GM23338 (cell line): ENCODE measurements around the gene ASIC3. TPM values are rescaled to one million over a fixed set of nuclear protein-coding genes. Genes with fewer than 3 reads are reported as not detected.

Experiments
- ATAC-seq: fragments of 200-7000 bp; cut with Tn5 transposase; 3 replicates; pipeline ENCODE4 v1.9.1; 2020
- DNase-seq: peaks from one replicate; pipeline ENCODE4 v3.0.0-alpha.2; 2015; ENCODE audit warnings: low spot score
- H2AFZ ChIP-seq: fragments of 200-600 bp; sonication (generic); 2 replicates; pipeline ENCODE4 v1.8.0; 2016; ENCODE audit warnings: antibody characterized with exemption, mild to moderate bottlenecking, moderate library complexity
- H3F3A ChIP-seq: fragments of 200-600 bp; sonication (generic); replicated peaks from 2 replicates; pipeline ENCODE4 v1.8.0; 2017; ENCODE audit warnings: antibody characterized with exemption, mixed run types, low read depth
- H3K27ac ChIP-seq: fragments of 200-600 bp; sonication (generic); 2 replicates; pipeline ENCODE4 v1.6.1; 2016; ENCODE audit warnings: low read depth
- H3K27me3 ChIP-seq: fragments of 200-600 bp; sonication (generic); 2 replicates; pipeline ENCODE4 v1.8.0; 2016; ENCODE audit warnings: mild to moderate bottlenecking, mixed run types, moderate library complexity; ENCODE audit not compliant: insufficient read depth
- H3K36me3 ChIP-seq: fragments of 200-600 bp; sonication (generic); 2 replicates; pipeline ENCODE4 v1.8.0; 2016; ENCODE audit warnings: mild to moderate bottlenecking; ENCODE audit not compliant: insufficient read depth
- H3K4me1 ChIP-seq: fragments of 200-600 bp; sonication (generic); 2 replicates; pipeline ENCODE4 v1.8.0; 2016; ENCODE audit warnings: mild to moderate bottlenecking, moderate library complexity; ENCODE audit not compliant: insufficient read depth
- H3K4me2 ChIP-seq: fragments of 200-600 bp; sonication (generic); 2 replicates; pipeline ENCODE4 v1.7.1; 2017; ENCODE audit warnings: mixed run types
- H3K4me3 ChIP-seq: fragments of 200-600 bp; sonication (generic); 2 replicates; pipeline ENCODE4 v1.6.1; 2016; ENCODE audit warnings: mixed run types
- H3K79me2 ChIP-seq: fragments of 200-600 bp; sonication (generic); replicated peaks from 2 replicates; pipeline ENCODE4 v1.8.0; 2017; ENCODE audit warnings: mild to moderate bottlenecking; ENCODE audit not compliant: insufficient read depth
- H3K9me2 ChIP-seq: fragments of 200-600 bp; sonication (generic); 2 replicates; pipeline ENCODE4 v1.8.0; 2017; ENCODE audit not compliant: insufficient read depth
- H4K20me1 ChIP-seq: fragments of 200-600 bp; sonication (generic); replicated peaks from 2 replicates; pipeline ENCODE4 v1.8.0; 2017; ENCODE audit warnings: mild to moderate bottlenecking; ENCODE audit not compliant: insufficient read depth
- H3K27ac Mint-ChIP-seq: 2 replicates; pipeline ENCODE4 v1.8.0; 2020; ENCODE audit warnings: inconsistent platforms, mild to moderate bottlenecking, moderate library complexity, mixed read lengths
- H3K27me3 Mint-ChIP-seq: 3 replicates; pipeline ENCODE4 v1.8.0; 2022; ENCODE audit warnings: low read depth, mild to moderate bottlenecking, moderate library complexity, mixed read lengths, inconsistent platforms; ENCODE audit not compliant: insufficient read depth, poor library complexity
- H3K36me3 Mint-ChIP-seq: 3 replicates; pipeline ENCODE4 v1.8.0; 2021; ENCODE audit warnings: low read depth, mild to moderate bottlenecking, inconsistent platforms, moderate library complexity, mixed read lengths
- H3K4me1 Mint-ChIP-seq: 3 replicates; pipeline ENCODE4 v1.8.0; 2020; ENCODE audit warnings: mild to moderate bottlenecking, inconsistent platforms, mixed read lengths
- H3K4me3 Mint-ChIP-seq: 3 replicates; pipeline ENCODE4 v1.8.0; 2021; ENCODE audit warnings: moderate library complexity, mild to moderate bottlenecking, inconsistent platforms, mixed read lengths
- H3K9me3 Mint-ChIP-seq: 3 replicates; pipeline ENCODE4 v1.8.0; 2020; ENCODE audit warnings: moderate library complexity, mild to moderate bottlenecking, inconsistent platforms, mixed read lengths
- CREB1 ChIP-seq: fragments of 250-450 bp; sonication (Bioruptor Pico); IDR thresholded peaks from 2 replicates; pipeline ENCODE4 v1.5.0; 2020; ENCODE audit warnings: low read depth, mild to moderate bottlenecking, moderate library complexity
- EZH2 ChIP-seq: fragments of 200-600 bp; sonication (generic); IDR thresholded peaks from one replicate; pipeline ENCODE4 v1.8.0; 2017; ENCODE audit warnings: antibody characterized with exemption, mild to moderate bottlenecking, low read depth; ENCODE audit not compliant: unreplicated experiment
- EZH2phosphoT487 ChIP-seq: fragments of 200-600 bp; sonication (generic); IDR thresholded peaks from one replicate; pipeline ENCODE4 v1.8.1; 2018; ENCODE audit warnings: antibody characterized with exemption; ENCODE audit not compliant: unreplicated experiment
- JUNB ChIP-seq: IDR thresholded peaks from one replicate; pipeline ENCODE4 v1.6.1; 2016; ENCODE audit warnings: antibody characterized with exemption; ENCODE audit not compliant: unreplicated experiment
- NANOG ChIP-seq: IDR thresholded peaks from 2 replicates; pipeline ENCODE4 v1.6.1; 2016; ENCODE audit warnings: antibody characterized with exemption, borderline replicate concordance
- POLR2AphosphoS5 ChIP-seq: IDR thresholded peaks from 2 replicates; pipeline ENCODE4 v1.6.1; 2016; ENCODE audit warnings: antibody characterized with exemption, low read depth
- STAT1 ChIP-seq: IDR thresholded peaks from one replicate; pipeline ENCODE4 v1.6.1; 2016; ENCODE audit warnings: antibody characterized with exemption; ENCODE audit not compliant: unreplicated experiment
- ZNF114 ChIP-seq: fragments of 250-450 bp; sonication (Bioruptor Pico); IDR thresholded peaks from 2 replicates; pipeline ENCODE4 v1.5.0; 2020; ENCODE audit warnings: mild to moderate bottlenecking, moderate library complexity
- ZNF331 ChIP-seq: fragments of 250-450 bp; sonication (Bioruptor Pico); IDR thresholded peaks from 2 replicates; pipeline ENCODE4 v1.5.0; 2020; ENCODE audit warnings: low read depth, mild to moderate bottlenecking, moderate library complexity
- polyA plus RNA-seq: library from polyadenylated mRNA; unstranded; fragments of >200 nt; fragmentation: Nextera tagmentation; extraction: Ambion mirVana; gene quantifications from 2 replicates; pipeline ENCODE4 v1.2.1, GENCODE V29; 2016
- total RNA-seq: library from RNA; depleted of rRNA; stranded (reverse); fragments of >200 nt; shearing (Covaris generic); gene quantifications from 2 replicates; pipeline ENCODE4 v1.2.3, GENCODE V29; 2014
- TF ChIP-seq, protein P1 (sequence below), 2 experiments: fragments of 200-600 bp in 1 of 2; sonication (generic) in 1 of 2; conservative IDR thresholded peaks; 2 replicates each; pipeline versions ENCODE4 v1.5.1 to v1.6.1; 2016 to 2017; ENCODE audit warnings: antibody characterized with exemption in 2 of 2, low read depth in 2 of 2, mild to moderate bottlenecking in 2 of 2, moderate library complexity in 1 of 2
- TF ChIP-seq, protein P2 (sequence below): fragments of 250-450 bp; sonication (Bioruptor Pico); IDR thresholded peaks from 2 replicates; pipeline ENCODE4 v1.5.0; 2020; ENCODE audit warnings: mild to moderate bottlenecking, moderate library complexity
- TF ChIP-seq, protein P3 (sequence below): IDR thresholded peaks from 2 replicates; pipeline ENCODE4 v1.6.1; 2016; ENCODE audit warnings: antibody characterized with exemption
- TF ChIP-seq, protein P4 (sequence below): IDR thresholded peaks from one replicate; pipeline ENCODE4 v1.6.1; 2018; ENCODE audit warnings: antibody characterized with exemption; ENCODE audit not compliant: unreplicated experiment

Gene ASIC3
- total and polyA plus RNA-seq, 2 experiments from 2014 or later: 0.87 to 0.90 TPM

DNA sequence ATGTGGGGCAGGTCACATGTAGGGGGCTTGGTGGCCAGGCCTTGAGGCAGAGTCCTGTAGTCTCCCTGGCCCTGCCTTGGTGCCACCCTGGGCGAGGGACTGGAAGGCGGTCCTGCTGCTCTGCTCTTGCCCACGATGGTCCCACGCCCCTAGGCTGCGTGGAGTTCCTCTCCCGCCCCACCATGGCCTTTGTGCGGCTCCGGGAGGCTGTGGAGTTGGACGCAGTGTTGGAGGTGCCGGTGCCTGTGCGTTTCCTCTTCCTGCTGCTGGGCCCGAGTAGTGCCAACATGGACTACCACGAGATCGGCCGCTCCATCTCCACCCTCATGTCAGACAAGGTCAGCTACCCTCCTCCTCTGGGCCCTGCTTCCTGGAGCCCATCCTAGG is 22.2 kb downstream of the ASIC3 start:
- Histone ChIP-seq H3K9me2 (no peaks in the 10 kb centered on the region), H3K4me2 (no peak overlapping the region), H3K4me1 (peaks cover 9% of the 10 kb centered on the region), H3K27ac (no peak overlapping the region), H3K27me3 (no peaks in the 10 kb centered on the region), H3F3A (0 out of 2 replicates have a peak, but pooled peaks cover 5% of the 10 kb centered on the region), H2AFZ (no peak overlapping the region), H4K20me1 (no peaks in the 10 kb centered on the region; the same call in 1 of the 2 replicates), H3K79me2 (no peaks in the 10 kb centered on the region), H3K4me3 (no peak overlapping the region), H3K36me3 (peaks cover 12% of the 10 kb centered on the region)
- H3K4me3 Mint-ChIP-seq: no peak overlapping the region
- ATAC-seq (no peak), DNase-seq (no peak)
- peaks cover 64% of the 10 kb centered on the region for H3K36me3 Mint-ChIP-seq
- H3K27me3 Mint-ChIP-seq: peaks cover 27% of the 10 kb centered on the region
- H3K4me1 Mint-ChIP-seq: peaks cover 14% of the 10 kb centered on the region
- H3K27ac Mint-ChIP-seq: no peak overlapping the region
- TF ChIP-seq ZNF331 (no peak), ZNF114 (no peak), POLR2AphosphoS5 (no peak), NANOG (no peak), CREB1 (CRISPR knock-in tag) (no peak), EZH2phosphoT487 (no peak), JUNB (no peak), STAT1 (no peak), EZH2 (no peak)
- TF ChIP-seq, protein P1, sequence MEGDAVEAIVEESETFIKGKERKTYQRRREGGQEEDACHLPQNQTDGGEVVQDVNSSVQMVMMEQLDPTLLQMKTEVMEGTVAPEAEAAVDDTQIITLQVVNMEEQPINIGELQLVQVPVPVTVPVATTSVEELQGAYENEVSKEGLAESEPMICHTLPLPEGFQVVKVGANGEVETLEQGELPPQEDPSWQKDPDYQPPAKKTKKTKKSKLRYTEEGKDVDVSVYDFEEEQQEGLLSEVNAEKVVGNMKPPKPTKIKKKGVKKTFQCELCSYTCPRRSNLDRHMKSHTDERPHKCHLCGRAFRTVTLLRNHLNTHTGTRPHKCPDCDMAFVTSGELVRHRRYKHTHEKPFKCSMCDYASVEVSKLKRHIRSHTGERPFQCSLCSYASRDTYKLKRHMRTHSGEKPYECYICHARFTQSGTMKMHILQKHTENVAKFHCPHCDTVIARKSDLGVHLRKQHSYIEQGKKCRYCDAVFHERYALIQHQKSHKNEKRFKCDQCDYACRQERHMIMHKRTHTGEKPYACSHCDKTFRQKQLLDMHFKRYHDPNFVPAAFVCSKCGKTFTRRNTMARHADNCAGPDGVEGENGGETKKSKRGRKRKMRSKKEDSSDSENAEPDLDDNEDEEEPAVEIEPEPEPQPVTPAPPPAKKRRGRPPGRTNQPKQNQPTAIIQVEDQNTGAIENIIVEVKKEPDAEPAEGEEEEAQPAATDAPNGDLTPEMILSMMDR (conservative IDR thresholded peaks at IDR 0.05; ENCODE audit: low read depth in 2 of 2): no peak
- TF ChIP-seq, protein P2, sequence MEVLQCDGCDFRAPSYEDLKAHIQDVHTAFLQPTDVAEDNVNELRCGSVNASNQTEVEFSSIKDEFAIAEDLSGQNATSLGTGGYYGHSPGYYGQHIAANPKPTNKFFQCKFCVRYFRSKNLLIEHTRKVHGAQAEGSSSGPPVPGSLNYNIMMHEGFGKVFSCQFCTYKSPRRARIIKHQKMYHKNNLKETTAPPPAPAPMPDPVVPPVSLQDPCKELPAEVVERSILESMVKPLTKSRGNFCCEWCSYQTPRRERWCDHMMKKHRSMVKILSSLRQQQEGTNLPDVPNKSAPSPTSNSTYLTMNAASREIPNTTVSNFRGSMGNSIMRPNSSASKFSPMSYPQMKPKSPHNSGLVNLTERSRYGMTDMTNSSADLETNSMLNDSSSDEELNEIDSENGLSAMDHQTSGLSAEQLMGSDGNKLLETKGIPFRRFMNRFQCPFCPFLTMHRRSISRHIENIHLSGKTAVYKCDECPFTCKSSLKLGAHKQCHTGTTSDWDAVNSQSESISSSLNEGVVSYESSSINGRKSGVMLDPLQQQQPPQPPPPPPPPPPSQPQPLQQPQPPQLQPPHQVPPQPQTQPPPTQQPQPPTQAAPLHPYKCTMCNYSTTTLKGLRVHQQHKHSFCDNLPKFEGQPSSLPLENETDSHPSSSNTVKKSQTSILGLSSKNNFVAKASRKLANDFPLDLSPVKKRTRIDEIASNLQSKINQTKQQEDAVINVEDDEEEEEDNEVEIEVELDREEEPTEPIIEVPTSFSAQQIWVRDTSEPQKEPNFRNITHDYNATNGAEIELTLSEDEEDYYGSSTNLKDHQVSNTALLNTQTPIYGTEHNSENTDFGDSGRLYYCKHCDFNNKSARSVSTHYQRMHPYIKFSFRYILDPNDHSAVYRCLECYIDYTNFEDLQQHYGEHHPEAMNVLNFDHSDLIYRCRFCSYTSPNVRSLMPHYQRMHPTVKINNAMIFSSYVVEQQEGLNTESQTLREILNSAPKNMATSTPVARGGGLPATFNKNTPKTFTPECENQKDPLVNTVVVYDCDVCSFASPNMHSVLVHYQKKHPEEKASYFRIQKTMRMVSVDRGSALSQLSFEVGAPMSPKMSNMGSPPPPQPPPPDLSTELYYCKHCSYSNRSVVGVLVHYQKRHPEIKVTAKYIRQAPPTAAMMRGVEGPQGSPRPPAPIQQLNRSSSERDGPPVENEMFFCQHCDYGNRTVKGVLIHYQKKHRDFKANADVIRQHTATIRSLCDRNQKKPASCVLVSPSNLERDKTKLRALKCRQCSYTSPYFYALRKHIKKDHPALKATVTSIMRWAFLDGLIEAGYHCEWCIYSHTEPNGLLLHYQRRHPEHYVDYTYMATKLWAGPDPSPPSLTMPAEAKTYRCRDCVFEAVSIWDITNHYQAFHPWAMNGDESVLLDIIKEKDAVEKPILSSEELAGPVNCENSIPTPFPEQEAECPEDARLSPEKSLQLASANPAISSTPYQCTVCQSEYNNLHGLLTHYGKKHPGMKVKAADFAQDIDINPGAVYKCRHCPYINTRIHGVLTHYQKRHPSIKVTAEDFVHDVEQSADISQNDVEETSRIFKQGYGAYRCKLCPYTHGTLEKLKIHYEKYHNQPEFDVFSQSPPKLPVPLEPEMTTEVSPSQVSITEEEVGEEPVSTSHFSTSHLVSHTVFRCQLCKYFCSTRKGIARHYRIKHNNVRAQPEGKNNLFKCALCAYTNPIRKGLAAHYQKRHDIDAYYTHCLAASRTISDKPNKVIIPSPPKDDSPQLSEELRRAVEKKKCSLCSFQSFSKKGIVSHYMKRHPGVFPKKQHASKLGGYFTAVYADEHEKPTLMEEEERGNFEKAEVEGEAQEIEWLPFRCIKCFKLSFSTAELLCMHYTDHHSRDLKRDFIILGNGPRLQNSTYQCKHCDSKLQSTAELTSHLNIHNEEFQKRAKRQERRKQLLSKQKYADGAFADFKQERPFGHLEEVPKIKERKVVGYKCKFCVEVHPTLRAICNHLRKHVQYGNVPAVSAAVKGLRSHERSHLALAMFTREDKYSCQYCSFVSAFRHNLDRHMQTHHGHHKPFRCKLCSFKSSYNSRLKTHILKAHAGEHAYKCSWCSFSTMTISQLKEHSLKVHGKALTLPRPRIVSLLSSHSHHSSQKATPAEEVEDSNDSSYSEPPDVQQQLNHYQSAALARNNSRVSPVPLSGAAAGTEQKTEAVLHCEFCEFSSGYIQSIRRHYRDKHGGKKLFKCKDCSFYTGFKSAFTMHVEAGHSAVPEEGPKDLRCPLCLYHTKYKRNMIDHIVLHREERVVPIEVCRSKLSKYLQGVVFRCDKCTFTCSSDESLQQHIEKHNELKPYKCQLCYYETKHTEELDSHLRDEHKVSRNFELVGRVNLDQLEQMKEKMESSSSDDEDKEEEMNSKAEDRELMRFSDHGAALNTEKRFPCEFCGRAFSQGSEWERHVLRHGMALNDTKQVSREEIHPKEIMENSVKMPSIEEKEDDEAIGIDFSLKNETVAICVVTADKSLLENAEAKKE (CRISPR knock-in tag): no peak
- TF ChIP-seq, protein P3, sequence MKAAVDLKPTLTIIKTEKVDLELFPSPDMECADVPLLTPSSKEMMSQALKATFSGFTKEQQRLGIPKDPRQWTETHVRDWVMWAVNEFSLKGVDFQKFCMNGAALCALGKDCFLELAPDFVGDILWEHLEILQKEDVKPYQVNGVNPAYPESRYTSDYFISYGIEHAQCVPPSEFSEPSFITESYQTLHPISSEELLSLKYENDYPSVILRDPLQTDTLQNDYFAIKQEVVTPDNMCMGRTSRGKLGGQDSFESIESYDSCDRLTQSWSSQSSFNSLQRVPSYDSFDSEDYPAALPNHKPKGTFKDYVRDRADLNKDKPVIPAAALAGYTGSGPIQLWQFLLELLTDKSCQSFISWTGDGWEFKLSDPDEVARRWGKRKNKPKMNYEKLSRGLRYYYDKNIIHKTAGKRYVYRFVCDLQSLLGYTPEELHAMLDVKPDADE: no peak
- TF ChIP-seq, protein P4, sequence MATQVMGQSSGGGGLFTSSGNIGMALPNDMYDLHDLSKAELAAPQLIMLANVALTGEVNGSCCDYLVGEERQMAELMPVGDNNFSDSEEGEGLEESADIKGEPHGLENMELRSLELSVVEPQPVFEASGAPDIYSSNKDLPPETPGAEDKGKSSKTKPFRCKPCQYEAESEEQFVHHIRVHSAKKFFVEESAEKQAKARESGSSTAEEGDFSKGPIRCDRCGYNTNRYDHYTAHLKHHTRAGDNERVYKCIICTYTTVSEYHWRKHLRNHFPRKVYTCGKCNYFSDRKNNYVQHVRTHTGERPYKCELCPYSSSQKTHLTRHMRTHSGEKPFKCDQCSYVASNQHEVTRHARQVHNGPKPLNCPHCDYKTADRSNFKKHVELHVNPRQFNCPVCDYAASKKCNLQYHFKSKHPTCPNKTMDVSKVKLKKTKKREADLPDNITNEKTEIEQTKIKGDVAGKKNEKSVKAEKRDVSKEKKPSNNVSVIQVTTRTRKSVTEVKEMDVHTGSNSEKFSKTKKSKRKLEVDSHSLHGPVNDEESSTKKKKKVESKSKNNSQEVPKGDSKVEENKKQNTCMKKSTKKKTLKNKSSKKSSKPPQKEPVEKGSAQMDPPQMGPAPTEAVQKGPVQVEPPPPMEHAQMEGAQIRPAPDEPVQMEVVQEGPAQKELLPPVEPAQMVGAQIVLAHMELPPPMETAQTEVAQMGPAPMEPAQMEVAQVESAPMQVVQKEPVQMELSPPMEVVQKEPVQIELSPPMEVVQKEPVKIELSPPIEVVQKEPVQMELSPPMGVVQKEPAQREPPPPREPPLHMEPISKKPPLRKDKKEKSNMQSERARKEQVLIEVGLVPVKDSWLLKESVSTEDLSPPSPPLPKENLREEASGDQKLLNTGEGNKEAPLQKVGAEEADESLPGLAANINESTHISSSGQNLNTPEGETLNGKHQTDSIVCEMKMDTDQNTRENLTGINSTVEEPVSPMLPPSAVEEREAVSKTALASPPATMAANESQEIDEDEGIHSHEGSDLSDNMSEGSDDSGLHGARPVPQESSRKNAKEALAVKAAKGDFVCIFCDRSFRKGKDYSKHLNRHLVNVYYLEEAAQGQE: no peak
- no peaks in the 10 kb centered on the region for H3K9me3 Mint-ChIP-seq
